Measurements from ENCODE around the gene ANKRD53. TPM values are rescaled to one million over a fixed set of nuclear protein-coding genes. Genes with fewer than 3 reads are reported as not detected.

Gene ANKRD53
- polyA plus RNA-seq, 1 of the 3 experiments (the other 2 are of a cell fraction) = 0.58 TPM

GRCh38 chr2:70992945-70993853 is 14.8 kb downstream of the ANKRD53 start:
- peaks cover 8% of the 10 kb centered on the region; the same call in 1 of the 2 replicates for H4K20me1 ChIP-seq (ENCODE audit: insufficient read depth)
- H3K4me2 ChIP-seq = peak overlapping the region; percentile 98
- H3K9ac ChIP-seq = peak overlapping the region; percentile 73
- peaks cover 9 to 14% of the 10 kb centered on the region in 2 experiments; a peak in 1 of 4 replicates for H3K4me1 ChIP-seq (ENCODE audit: control insufficient read depth in 1 of 2, insufficient read depth in 2 of 2, low read depth in 1 of 2, low read length in 1 of 2)
- DNase-seq = no peak
- H3K4me3 ChIP-seq (ENCODE audit: low read depth in 2 of 2, low read length in 1 of 2) = peak overlapping the region; percentile 75 to 91
- H3F3A ChIP-seq (replicated peaks; ENCODE audit: insufficient read depth) = no peaks in the 10 kb centered on the region
- CTCF ChIA-PET = interaction anchor here (0.6 to 1.6 kb wide), 8 partner anchors 8 to 376 kb away, joined by 3 to 5 read pairs (median 4); no protein-coding TSS in a partner anchor
- H3K27me3 ChIP-seq (ENCODE audit: insufficient read depth) = no peaks in the 10 kb centered on the region
- no peak for TF ChIP-seq FOSL2 (IDR thresholded peaks at IDR 0.05; ENCODE audit: borderline replicate concordance, low read depth)
- H3K36me3 ChIP-seq (replicated peaks in 1 of 2; ENCODE audit: control insufficient read depth in 1 of 2, insufficient read depth in 2 of 2, low read length in 1 of 2) = peaks cover 0 to 33% of the 10 kb centered on the region in 2 experiments
- H3K9me3 ChIP-seq = no peaks in the 10 kb centered on the region
- no peak overlapping the region for H2AFZ ChIP-seq (ENCODE audit: low read depth)
- no peak overlapping the region for H3K27ac ChIP-seq (ENCODE audit: low read depth in 2 of 2, low read length in 1 of 2)
- WGBS (ENCODE audit: low lambda C conversion rate) = 82% methylated on average over 10 of the region's 12 CpGs
- H3K9me2 ChIP-seq = no peaks in the 10 kb centered on the region
- H3K79me2 ChIP-seq (ENCODE audit: insufficient read depth) = peaks cover 31% of the 10 kb centered on the region
- POLR2A ChIA-PET = no interaction called here

- peaks cover 0 to 23% of the 10 kb centered on the region in 2 experiments for H3K36me3 ChIP-seq (replicated peaks in 1 of 2; ENCODE audit: control insufficient read depth in 1 of 2, insufficient read depth in 2 of 2, low read length in 1 of 2)
- DNase-seq = no peak
- peak overlapping the region in 1 of 2 experiments; percentile 30; a peak in 1 of 4 replicates for H3K27ac ChIP-seq (ENCODE audit: low read depth in 2 of 2, low read length in 1 of 2)
- H3K27me3 ChIP-seq (ENCODE audit: insufficient read depth) = no peaks in the 10 kb centered on the region
- H3F3A ChIP-seq (replicated peaks; ENCODE audit: insufficient read depth) = no peaks in the 10 kb centered on the region
- peak overlapping the region; percentile 98 for H3K4me2 ChIP-seq
- H3K79me2 ChIP-seq (ENCODE audit: insufficient read depth) = peaks cover 31% of the 10 kb centered on the region
- no peaks in the 10 kb centered on the region for H3K9me2 ChIP-seq
- whole genome bisulfite sequencing (ENCODE audit: low lambda C conversion rate) = 2% methylated on average over 29 of the region's 49 CpGs
- POLR2A ChIA-PET = no interaction called here
- peaks cover 9 to 14% of the 10 kb centered on the region in 2 experiments; a peak in 1 of 4 replicates for H3K4me1 ChIP-seq (ENCODE audit: control insufficient read depth in 1 of 2, insufficient read depth in 2 of 2, low read depth in 1 of 2, low read length in 1 of 2)
- no peaks in the 10 kb centered on the region for H3K9me3 ChIP-seq
- H3K9ac ChIP-seq = peak overlapping the region; percentile 73
- peaks cover 8% of the 10 kb centered on the region; the same call in 1 of the 2 replicates for H4K20me1 ChIP-seq (ENCODE audit: insufficient read depth)
- CTCF ChIA-PET = interaction anchor here (1.3 kb wide), 2 partner anchors 9 to 377 kb away, joined by 3 read pairs; no protein-coding TSS in a partner anchor
- TF ChIP-seq GATA2 (CRISPR knock-in tag; IDR thresholded peaks at IDR 0.05) (no peak), RCOR1 (IDR thresholded peaks at IDR 0.05; ENCODE audit: low read length) (no peak), EP300 (IDR thresholded peaks at IDR 0.05; ENCODE audit: borderline replicate concordance in 1 of 2, low read depth in 1 of 2, low read length in 1 of 2) (0 out of 4 replicates have a peak, but pooled peaks of 1 of the 2 experiments have one; percentile 1), MXI1 (IDR thresholded peaks at IDR 0.05; ENCODE audit: low read depth, low read length) (0 out of 2 replicates have a peak, but pooled peaks have one; percentile 1), PBX3 (IDR thresholded peaks at IDR 0.05) (no peak)
- H3K4me3 ChIP-seq (ENCODE audit: low read depth in 2 of 2, low read length in 1 of 2) = peak overlapping the region; percentile 75 to 91
- peak overlapping the region; percentile 78; the same call in 1 of the 2 replicates for H2AFZ ChIP-seq (ENCODE audit: low read depth)
These were observed 15.7 kb downstream of the ANKRD53 start for GRCh38 chr2:70994009-70994698.
